Glomerular visceral epithelial cell (primary cell): ENCODE data around the gene GNG8.
"Not testable (repeated sequence)": the region's sequence is repeated elsewhere in the genome, so short reads cannot be mapped to it uniquely, and the experiment has no call there.

Experiments
- DNase-seq: peaks from one replicate; pipeline ENCODE4 v3.0.0-alpha.2; 2016; ENCODE audit errors: extremely low spot score

The GNG8 gene

DNA sequence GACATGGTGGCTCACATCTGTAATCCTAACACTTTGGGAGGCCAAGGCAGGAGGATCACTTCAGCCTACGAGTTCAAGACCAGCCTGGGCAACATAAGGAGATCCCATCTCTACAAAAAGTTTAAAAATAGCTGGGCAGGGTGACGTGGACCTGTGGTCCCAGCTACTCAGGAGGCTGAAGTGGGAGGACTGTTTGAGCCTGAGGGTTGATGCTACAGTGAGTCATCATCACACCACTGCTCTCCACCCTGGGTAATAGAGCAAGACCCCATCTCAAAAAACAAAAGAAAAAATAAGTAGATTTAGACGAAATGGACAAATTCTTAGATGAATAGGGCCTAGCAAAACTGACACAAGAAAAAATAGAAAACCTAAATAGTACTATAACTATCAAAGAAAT lies 10.4 kb upstream of the GNG8 start:
- DNase-seq: no peak

DNA sequence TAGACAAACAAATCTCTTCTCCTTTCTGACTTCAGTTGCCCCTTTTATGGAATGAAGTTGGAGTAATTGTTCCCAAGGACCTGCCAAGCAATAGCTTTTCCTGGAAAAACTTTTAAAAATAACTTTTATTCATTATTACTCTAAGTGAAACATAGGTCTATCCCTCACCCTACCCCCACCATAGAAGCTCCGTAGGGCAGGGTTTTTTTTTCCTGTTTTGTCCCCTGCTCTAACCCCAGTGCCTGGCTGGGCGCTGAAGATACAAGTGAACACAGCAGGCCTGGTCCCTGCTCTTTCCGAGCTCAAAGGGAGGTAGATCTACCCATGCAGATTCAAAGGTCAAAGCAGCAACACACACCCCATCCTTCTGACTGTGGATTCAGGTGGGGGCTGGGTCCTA lies 8.7 kb upstream of the GNG8 start:
- DNase-seq: no peak

DNA sequence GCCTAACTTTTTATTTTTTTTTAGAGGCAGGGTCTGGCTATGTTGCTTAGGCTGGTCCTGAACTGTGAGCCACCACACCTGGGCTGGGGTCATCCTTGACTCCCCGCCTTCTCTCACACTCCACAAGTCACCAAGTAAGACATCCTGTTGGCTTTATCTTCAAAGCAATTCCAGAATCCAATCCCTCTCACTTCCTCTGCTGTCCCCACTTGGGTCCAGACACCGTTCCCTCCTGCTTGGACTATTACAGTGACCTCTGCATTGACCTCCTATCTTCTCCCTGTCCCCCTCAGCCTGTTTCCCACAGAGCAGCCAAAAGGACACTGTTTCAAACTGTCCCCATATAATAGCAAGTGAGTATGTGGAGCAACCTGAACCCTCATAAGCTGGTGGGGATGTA lies 4.7 kb upstream of the GNG8 start:
- no peak for DNase-seq

DNA sequence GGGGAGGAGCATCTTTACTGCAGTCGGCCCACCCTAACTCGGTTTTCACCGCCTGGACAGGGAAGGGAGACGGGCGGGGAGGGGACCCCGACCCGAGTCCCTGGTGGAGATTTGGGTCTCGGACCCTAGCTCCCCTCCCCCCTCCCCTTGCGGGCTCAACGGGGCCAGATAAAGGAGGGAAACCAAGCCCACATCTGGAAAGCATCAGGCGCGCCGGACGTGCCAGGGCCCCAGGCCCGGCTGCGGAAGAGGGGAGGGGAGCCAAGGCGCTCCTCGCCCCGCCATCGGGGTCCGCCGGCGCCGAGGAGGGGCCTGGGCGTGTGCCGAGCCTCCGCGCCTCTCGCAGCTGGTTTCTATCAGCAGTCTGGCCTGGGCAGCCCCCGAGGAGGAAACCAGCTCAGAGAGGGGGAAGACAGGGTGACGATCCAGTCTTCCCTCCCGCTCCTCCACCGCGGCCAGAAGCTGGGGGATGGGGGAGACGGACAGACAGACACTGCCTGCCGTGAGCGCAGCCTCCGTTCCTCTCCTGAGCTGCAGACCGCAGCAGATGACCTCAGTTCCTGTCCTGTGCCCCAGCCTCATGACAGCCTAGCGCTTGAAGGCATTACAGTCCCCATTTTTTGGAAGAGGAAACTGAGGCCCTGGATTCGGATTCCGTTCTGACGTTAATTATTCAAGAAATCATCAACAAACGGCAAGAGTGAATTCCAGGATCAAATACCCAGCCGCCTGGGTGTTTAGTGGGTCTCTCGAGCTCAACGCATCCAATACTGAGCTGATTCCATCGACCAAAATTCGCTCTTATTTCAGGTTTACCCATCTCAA lies 3.6 kb upstream of the GNG8 start:
- DNase-seq: peak; percentile 55

DNA sequence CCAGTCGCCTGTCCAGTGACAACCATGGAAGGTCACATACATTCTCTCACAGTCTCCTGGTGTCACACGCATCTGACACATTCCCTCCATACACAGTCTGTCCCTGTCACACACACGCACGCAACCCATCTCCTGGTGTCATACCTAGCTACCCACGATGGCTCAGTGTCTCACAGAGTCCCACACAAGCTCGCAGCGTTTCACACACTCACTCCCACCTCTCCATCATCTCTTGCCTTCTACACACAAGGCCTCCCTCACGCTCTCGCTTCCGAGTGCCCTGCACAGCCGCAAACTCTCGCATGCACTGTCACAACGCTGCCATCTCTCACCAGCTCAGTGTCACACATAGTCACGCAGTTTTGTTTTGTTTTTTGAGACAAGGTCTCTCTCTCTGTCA lies 1.2 kb upstream of the GNG8 start:
- no peak for DNase-seq

DNA sequence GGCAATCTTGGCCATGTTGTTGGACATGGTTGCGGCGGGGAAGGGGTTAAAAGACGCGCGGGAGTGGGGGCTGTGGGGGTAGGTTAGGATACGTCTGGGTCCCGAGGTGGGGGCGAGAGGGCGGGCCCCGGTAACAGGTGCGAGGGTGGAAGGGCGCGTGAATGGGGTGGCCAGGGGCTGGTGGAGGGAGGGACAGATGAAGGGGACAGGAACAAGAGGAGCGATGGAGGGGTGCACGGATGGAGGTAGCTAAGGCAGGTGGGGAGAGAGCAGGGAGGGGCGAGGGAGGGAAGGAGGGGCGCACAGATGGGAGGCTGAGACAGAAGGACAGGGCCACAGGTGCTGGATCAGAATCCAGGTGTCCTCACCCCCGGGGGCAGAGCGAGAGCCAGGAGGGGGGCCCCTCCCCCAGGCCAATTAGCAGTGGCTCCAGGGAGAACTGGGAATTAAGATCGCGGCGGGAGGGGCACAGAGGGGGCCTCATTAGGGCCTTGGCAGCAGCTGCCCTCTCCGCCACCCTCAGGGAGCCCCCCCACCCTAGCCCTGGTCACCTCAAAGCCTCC lies 1.3 kb downstream of the GNG8 start:
- DNase-seq: no peak

DNA sequence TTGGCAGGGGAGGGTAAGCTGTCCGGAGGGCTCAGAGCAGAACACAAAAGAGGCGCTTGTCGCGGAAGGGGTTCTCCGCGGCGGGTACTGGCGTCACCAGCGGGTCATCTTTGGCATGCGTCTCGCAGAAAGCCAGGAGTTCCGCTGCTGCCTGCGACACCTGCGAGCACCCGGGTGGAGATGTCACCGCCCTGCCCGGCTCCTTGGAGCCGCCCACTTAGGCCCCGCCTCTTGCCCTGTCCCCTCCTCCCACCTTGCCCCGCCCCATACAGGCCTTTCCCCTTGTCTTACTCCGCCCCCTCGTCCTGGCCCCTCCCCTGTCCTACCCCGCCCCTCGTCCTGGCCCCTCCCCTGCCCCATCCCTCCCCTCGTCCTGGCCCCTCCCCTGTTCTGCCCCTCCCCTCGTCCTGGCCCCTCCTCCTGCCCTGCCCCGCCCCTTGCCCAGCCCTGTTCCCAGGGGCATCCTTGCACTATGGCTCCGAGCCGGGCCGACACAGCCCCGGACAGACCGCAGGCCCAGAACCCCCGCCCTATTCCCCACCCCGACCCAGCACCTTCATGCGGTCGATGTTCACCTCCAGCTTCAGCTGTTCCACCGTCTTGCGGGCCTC lies 1.9 kb downstream of the GNG8 start:
- peak; percentile 94 for DNase-seq

DNA sequence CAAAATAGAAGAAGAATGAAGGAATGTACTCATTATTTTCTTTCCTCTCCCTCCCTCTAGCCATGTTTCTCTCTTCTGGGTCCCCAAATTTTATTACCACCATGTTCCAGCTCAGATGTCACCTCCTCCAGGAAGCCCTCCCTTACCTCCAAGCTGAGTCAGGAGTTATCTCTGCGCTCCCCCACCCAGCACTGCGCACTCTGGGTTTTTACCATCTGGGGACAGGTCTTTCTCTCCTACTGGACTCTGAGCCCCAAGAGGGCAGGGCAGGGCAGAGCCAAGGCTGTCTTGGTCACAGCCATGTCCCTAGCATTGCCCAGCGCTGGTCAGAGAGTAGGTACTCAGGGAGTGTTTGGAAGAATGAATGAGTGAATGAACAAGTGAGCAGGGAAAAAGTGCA lies 2.9 kb downstream of the GNG8 start:
- no peak for DNase-seq

DNA sequence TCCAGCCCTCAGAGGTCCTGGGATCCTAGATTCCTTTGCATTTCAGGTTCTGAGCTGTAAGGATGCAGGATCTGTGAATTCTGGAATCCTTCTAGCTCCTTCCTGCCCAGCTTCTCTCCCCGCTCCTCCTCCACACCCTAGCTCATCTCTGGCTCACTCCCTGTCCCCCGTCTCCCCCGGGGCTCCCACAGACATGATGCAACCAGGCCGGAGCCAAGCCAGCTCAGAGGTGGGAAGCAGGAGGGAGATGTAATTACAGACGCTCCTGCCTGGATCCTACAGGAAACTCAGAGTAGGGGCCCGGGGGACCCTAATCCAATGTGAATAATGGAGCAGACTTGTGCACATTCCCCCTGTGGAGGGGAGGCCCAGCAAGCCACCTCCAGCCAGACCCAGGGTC lies 4.5 kb downstream of the GNG8 start:
- no peak for DNase-seq

DNA sequence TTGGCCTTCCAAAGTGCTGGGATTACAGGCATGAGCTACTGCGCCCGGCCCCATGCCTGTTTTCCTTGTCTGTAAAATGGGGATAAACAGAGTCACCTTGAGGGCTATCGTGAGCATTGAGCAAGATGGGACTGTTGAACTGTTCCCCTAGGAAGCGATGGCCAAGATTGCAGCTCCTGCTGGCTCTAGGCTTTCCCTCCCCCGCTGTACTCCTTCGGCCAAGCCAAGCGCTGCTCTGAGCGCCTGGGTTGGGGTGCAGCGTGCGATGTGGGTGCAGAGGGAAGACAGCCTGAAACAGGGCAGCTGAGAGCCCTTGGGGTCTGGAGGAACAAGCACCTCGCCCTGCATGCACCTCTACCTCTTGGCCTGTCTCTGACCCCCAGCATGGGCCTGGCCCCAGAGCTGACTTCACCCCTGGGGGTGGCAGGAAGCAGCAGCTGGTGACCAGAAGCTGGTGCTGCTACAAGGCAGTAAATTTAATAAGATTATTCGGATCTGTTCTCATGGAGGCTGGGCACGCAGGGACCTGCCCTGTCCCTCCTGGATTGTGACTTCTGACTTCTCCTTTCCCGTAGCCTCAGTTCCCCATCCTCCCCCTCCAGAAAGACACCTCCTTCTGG lies 5.3 kb downstream of the GNG8 start:
- DNase-seq: no peak

DNA sequence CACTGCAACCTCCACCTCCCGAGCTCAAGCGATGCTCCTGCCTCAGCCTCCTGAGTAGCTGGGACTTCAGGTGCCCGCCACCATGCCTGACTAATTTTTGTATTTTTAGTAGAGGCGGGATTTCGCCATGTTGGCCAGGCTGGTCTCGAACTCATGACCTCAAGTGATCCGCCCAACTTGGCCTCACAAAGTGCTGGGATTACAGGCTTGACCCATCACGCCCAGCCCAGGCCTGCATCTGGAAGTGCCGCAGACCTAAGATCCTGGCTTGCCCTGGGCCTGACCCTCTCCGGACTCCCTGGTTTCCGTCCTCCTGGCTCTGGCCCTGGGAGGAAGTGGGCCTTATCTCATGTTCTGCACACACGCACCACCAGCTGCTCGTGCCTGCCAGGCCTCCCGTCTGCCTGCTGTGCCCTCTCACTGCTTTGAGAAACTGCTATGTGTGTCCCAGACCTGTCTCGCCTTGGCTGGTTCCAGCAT lies 6.4 kb downstream of the GNG8 start:
- no peak for DNase-seq

DNA sequence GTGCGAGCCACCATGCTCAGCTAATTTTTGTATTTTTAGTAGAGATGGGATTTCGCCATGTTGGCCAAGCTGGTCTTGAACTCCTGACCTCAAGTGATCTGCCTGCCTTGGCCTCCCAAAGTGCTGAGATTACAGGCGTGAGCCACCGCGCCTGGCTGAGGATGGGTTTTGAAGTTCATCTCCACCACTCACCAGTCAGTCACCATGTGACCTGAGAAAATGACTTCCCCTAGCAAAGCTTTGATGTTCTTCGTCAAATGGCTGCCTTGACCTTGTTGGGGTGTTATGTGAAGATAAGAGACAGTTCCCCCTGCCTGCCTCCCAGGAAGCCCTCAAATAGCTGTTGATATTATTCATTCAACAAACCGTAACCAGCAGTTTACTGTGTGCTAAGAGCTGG lies 7.0 kb downstream of the GNG8 start:
- DNase-seq: not testable (repeated sequence)

DNA sequence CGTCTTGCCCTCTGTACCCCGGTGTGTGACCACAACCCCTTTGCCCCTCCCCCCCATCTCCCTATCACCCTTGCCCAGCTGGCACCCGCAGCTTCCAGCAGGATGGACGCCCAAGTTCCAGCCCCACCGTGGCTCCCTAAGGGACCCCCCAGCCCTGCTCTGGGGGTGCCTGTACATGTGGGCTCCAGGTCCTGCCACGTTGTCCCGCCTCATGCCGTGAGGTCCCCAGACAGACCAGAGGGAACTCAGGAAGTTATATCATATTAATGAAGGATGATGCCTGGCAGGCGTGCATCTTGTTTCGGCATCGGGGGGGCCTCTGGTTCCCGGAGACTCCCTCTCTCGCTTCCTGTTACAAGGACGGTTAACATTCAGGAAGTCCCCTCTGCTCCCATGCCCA lies 9.6 kb downstream of the GNG8 start:
- no peak for DNase-seq

DNA sequence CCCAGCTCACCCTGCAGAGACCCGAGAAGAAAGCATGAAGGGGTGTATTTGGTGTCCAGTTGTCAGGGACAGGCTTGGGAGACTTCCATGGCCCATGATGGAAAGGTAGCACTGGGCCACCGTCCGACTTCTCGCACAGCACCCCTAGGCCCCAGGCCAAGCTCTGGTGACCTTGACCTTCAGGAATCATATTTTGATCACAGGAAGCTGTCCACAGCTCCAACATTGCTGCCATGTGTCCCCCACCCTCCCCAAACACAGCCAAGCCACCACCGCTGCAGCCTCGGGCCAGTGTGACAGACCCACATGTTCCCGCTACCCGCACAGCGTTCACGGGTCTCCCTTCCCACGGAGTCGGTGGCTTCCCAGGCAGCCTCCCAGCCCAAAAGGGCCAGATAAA lies 10.3 kb downstream of the GNG8 start:
- DNase-seq: no peak

DNA sequence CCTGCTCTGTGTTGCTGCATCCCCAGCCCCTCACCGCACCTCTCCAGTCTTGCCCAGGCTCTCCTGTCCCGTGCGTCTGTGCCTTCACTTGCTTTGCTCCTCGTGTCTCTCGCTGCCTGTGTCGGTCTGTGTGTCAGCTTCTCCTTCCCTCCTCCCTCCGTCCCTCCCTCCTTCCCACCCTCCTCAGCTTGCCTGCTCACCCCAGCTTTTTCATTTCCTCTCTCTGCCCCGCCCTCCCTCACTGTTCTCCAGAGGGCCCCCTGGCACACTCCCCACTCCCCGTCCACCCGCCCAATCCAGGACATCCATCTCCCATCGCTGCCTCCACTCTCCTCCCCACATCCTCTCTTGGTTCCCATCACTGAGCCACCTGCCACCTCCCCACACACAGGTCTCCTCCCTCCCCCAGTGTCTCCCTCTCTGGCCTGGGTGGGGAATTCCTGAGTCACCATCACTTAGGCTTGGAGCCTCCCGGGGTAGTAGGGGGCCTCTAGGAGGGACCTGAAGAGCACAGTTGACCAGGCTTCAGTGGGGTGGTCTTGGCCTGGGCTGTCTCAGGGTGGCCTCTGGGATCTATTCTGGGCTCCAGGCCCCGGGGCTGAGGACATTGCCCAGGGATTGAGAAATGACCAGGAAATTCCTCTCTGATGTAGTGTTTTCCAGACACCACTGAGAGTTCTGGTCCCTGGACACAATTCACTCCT lies 10.9 kb downstream of the GNG8 start, which contains the start of gene PTGIR:
PTGIR (minus strand) TSS at position 132 of the 704 bp plus-strand sequence. CDS start 864 bp downstream, outside the sequence.
- no peak for DNase-seq

DNA sequence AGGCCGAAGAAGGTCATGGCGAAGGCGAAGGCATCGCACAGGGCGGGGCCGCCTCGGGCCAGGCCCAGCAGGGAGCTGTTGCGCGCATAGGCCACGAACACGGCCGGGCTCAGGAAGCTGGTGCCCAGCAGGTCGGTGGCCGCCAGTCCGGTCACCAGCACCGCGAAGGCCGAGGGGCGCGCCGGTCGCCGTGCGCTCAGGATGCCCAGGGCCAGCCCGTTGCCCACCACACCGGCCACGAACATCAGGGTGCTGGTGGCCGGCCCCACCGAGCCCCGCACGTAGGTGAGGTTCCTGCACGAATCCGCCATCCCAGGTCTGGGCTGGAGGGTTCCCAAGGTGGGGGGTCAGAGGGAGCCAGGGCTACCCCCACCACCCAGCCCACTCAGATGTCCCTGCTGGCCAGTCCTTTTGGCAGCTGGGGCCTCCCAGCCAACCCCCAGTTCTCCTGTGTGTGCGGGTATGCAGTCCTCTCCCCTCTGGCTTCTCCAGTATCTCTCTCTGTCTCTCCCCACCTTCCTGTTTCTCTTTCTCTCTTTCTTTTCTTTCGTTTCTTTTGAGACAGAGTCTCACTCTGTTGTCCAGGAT lies 12.0 kb downstream of the GNG8 start:
- DNase-seq: no peak

DNA sequence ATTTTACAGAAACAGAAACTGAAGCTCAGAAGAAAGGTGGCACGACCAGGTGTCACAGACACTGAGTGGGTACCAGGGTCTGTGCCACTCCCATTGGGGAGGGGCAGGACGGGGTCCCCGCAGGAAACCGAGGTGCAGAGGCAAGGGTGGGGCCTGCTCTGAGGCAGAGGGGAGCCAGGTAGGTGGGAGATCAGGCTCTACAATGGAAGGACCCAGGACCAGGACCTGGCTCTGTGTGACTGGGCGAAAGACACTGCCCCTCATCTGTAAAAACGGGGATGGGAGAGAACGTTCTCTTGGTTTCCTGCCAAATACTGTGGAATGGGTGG lies 13.9 kb downstream of the GNG8 start:
- no peak for DNase-seq

DNA sequence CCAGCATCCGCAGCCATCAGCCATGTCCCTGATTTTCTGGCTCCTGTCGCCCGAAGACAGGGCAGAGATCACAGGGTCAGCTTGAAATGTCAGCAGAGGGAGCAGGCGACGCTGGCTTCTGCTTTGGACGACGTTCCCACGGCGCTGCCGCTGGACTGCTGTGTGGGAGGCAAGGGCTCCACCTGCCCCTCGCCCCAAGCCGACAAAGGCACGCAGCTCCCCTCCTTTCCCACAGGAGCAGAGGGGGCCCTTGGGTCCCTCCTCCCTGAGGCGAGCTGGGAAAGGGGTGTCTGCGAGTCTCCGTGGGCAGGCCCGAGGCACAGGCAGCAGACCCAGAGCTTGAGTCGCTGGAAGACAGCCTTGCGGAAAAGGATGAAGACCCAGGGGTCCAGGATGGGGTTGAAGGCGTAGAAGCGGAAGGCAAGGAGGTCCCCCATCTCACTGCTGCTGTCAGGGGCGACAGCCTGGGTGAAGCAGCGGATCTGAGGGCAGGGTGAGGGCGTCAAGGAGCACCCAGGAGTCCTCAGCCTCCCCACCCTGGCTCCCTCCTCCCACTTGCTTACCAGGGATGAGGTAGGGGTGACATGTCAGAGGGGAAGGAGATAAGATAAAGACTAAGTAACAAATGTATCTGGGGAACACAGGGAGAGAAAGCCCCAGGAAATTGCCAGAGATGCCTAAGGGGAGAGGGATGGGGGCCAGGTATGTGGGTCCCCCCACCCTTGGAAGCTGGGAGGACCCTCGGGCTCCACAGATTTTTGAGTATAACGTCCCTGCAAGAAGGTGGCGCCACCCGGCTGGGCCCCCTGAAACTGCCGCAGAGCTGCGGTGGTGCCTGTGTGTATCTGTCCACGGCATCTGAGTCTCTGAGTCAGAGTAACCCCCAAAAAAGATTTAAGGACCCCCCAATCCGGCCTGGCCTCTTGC lies 14.5 kb downstream of the GNG8 start:
- DNase-seq: no peak

DNA sequence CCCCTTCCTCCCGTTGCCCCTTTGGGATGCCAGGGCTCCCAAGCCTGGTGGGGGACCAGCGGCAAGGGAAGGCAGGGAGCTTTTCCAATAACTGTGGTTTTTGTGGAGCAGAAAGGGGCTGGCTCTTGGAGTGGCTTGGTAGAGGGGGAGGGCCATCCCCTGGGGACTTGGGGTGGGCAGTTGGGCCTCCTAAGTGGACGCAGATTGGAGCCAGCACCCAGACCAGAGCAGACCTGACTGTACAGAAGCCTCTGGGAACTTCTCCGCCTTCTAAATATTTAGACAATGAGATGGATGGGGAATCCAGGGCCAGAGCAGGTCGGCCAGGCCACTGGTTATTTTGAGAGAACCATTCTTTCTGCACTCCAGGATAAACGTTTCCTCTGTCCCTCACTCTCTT lies 15.3 kb downstream of the GNG8 start:
- no peak for DNase-seq

DNA sequence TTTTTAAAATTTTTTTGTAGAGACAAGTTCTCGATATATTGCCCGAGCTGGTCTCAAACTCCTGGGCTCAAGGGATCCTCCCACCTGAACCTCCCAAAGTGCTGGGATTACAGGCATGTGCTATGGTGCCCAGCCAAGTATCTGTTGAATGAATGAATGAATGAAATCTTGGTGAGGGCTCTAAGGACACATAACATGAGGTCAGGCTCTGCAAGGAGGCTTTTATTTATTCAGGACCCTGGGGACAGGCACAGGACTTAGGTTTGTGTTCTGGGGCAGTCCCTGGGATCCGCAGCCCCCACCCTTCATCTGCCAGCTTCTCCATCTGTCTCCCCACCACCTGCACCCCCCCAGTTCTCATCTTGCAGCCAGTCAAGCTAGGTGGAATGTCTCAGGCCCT lies 15.7 kb downstream of the GNG8 start:
- DNase-seq: no peak
